H1 (cell line): ENCODE results near the gene CAGE1. TPM values are rescaled to one million over a fixed set of nuclear protein-coding genes. Genes with fewer than 3 reads are reported as not detected.

Experiments
- CTCF ChIA-PET: fragments of 300-600 bp; sonication (Branson Sonifier 250); formaldehyde crosslinking; loops from one replicate; lab custom pipeline; 2021; ENCODE audit not compliant: partially characterized antibody; lab: Charles Lee
- POLR2A ChIA-PET: fragments of 300-600 bp; sonication (Branson Sonifier 250); formaldehyde crosslinking; loops from one replicate; lab custom pipeline; 2021; ENCODE audit warnings: inconsistent platforms; ENCODE audit not compliant: partially characterized antibody; lab: Charles Lee
- DNase-seq, 2 experiments: peaks; one replicate each; pipeline versions ENCODE4 v3.0.0 to v3.0.0-alpha.2; 2010 to 2022; ENCODE audit warnings: low spot score in 2 of 2, low read depth in 1 of 2, mixed read lengths in 1 of 2
- FAIRE-seq: peaks from 2 replicates; lab custom pipeline; 2011; peaks lifted over from hg19 to GRCh38; lab: Jason Lieb, UNC
- H2AFZ ChIP-seq: 2 replicates; pipeline ENCODE4 v1.8.1; 2012; ENCODE audit warnings: low read length, inconsistent platforms
- H2AK5ac ChIP-seq: 2 replicates; pipeline ENCODE4 v1.6.1; 2013; ENCODE audit warnings: low read depth, low read length
- H2BK120ac ChIP-seq: replicated peaks from 2 replicates; pipeline ENCODE3; 2013; ENCODE audit warnings: low read depth, low read length, inconsistent platforms
- H2BK12ac ChIP-seq: 2 replicates; pipeline ENCODE4 v1.6.1; 2013; ENCODE audit warnings: low read depth, low read length
- H2BK15ac ChIP-seq: 2 replicates; pipeline ENCODE4 v1.6.1; 2013; ENCODE audit warnings: low read length
- H2BK20ac ChIP-seq: 2 replicates; pipeline ENCODE4 v1.6.1; 2013; ENCODE audit warnings: low read length
- H2BK5ac ChIP-seq: 2 replicates; pipeline ENCODE4 v1.6.1; 2013; ENCODE audit warnings: low read depth, low read length
- H3K14ac ChIP-seq: 2 replicates; pipeline ENCODE4 v1.6.1; 2013; ENCODE audit warnings: inconsistent platforms; ENCODE audit not compliant: insufficient read length
- H3K18ac ChIP-seq: 2 replicates; pipeline ENCODE4 v1.6.1; 2013; ENCODE audit warnings: low read length; ENCODE audit errors: extremely low read depth
- H3K23ac ChIP-seq: 2 replicates; pipeline ENCODE4 v1.6.1; 2013; ENCODE audit warnings: inconsistent platforms; ENCODE audit not compliant: insufficient read length
- H3K23me2 ChIP-seq: 2 replicates; pipeline ENCODE4 v1.6.1; 2013; ENCODE audit warnings: low read depth, low read length
- H3K27ac ChIP-seq: 2 replicates; pipeline ENCODE4 v1.6.1; 2011; ENCODE audit warnings: low read depth, low read length, inconsistent platforms
- H3K27me3 ChIP-seq, 4 experiments: replicated peaks in 1 of 4; 1 replicate in 1 of 4; 2 replicates in 3 of 4; pipeline versions ENCODE4 v1.6.1 to v1.8.1; 2011 to 2013; ENCODE audit warnings: low read length in 3 of 4, mild to moderate bottlenecking in 3 of 4, inconsistent platforms in 2 of 4, mixed read lengths in 2 of 4, moderate library complexity in 1 of 4; ENCODE audit not compliant: control insufficient read depth in 3 of 4, insufficient read depth in 3 of 4; ENCODE audit errors: extremely low read depth in 1 of 4
- H3K36me3 ChIP-seq, 4 experiments: 2 replicates each; pipeline versions ENCODE4 v1.6.1 to v1.8.1; 2011 to 2013; ENCODE audit warnings: mild to moderate bottlenecking in 4 of 4, low read length in 3 of 4, moderate library complexity in 2 of 4, control low read depth in 1 of 4, inconsistent platforms in 1 of 4; ENCODE audit not compliant: insufficient read depth in 4 of 4, control insufficient read depth in 2 of 4
- H3K4ac ChIP-seq: replicated peaks from 2 replicates; pipeline ENCODE3; 2013; ENCODE audit warnings: low read length, low read depth, mixed read lengths, inconsistent platforms; ENCODE audit not compliant: insufficient read length
- H3K4me1 ChIP-seq, 4 experiments: replicated peaks in 1 of 4; 1 replicate in 1 of 4; 2 replicates in 3 of 4; pipeline versions ENCODE4 v1.6.1 to v1.8.1; 2011 to 2013; ENCODE audit warnings: low read length in 3 of 4, inconsistent platforms in 2 of 4, mixed read lengths in 1 of 4; ENCODE audit not compliant: insufficient read depth in 4 of 4, control insufficient read depth in 3 of 4
- H3K4me2 ChIP-seq, 2 experiments: 2 replicates each; pipeline versions ENCODE4 v1.6.1 to v1.8.1; 2011 to 2013; ENCODE audit warnings: low read depth in 2 of 2, low read length in 2 of 2, control low read depth in 1 of 2, inconsistent platforms in 1 of 2, mild to moderate bottlenecking in 1 of 2; ENCODE audit not compliant: insufficient read depth in 1 of 2
- H3K4me3 ChIP-seq, 4 experiments: fragments of 200-600, 300-600 bp in 1 of 4; sonication (generic), shearing (Covaris generic), sonication (Bioruptor Twin) in 1 of 4; 2 replicates each; pipeline versions ENCODE4 v1.5.1 to v1.8.1; 2011 to 2016; ENCODE audit warnings: low read length in 4 of 4, low read depth in 3 of 4, control low read depth in 2 of 4, inconsistent platforms in 2 of 4, mild to moderate bottlenecking in 2 of 4, mixed read lengths in 1 of 4, moderate library complexity in 1 of 4; ENCODE audit not compliant: insufficient read depth in 2 of 4; ENCODE audit errors: extremely low read depth in 1 of 4
- H3K56ac ChIP-seq: replicated peaks from 2 replicates; pipeline ENCODE3; 2013; ENCODE audit warnings: low read depth, mild to moderate bottlenecking, mixed read lengths, low read length, inconsistent platforms; ENCODE audit not compliant: insufficient read length
- H3K79me1 ChIP-seq: 2 replicates; pipeline ENCODE4 v1.6.1; 2013; ENCODE audit warnings: low read depth, low read length, control low read depth
- H3K79me2 ChIP-seq, 2 experiments: 2 replicates each; pipeline versions ENCODE4 v1.6.1 to v1.8.1; 2012 to 2013; ENCODE audit warnings: low read length in 2 of 2, mild to moderate bottlenecking in 2 of 2, inconsistent platforms in 1 of 2; ENCODE audit not compliant: insufficient read depth in 2 of 2, control insufficient read depth in 1 of 2
- H3K9ac ChIP-seq, 4 experiments: replicated peaks in 1 of 4; 1 replicate in 1 of 4; 2 replicates in 3 of 4; pipeline versions ENCODE4 v1.6.1 to v1.8.1; 2011 to 2013; ENCODE audit warnings: low read depth in 3 of 4, low read length in 3 of 4, control low read depth in 2 of 4, mild to moderate bottlenecking in 2 of 4, moderate library complexity in 2 of 4, inconsistent platforms in 1 of 4; ENCODE audit errors: extremely low read depth in 1 of 4
- H3K9me3 ChIP-seq, 2 experiments: 2 replicates each; pipeline versions ENCODE4 v1.6.1 to v1.8.1; 2012 to 2013; ENCODE audit warnings: mild to moderate bottlenecking in 2 of 2, moderate library complexity in 2 of 2, control low read depth in 1 of 2, inconsistent platforms in 1 of 2, low read depth in 1 of 2, low read length in 1 of 2, mixed read lengths in 1 of 2; ENCODE audit not compliant: insufficient read depth in 2 of 2
- H4K20me1 ChIP-seq, 2 experiments: replicated peaks in 1 of 2; 2 replicates each; pipeline versions ENCODE3 to v1.8.1; 2011 to 2013; ENCODE audit warnings: inconsistent platforms in 2 of 2, low read length in 2 of 2, mild to moderate bottlenecking in 1 of 2; ENCODE audit not compliant: insufficient read depth in 2 of 2, control insufficient read depth in 1 of 2
- H4K5ac ChIP-seq: 2 replicates; pipeline ENCODE4 v1.6.1; 2013; ENCODE audit warnings: low read length, low read depth, mixed read lengths, inconsistent platforms; ENCODE audit not compliant: insufficient read length
- H4K8ac ChIP-seq: 2 replicates; pipeline ENCODE4 v1.8.0; 2013; ENCODE audit warnings: mild to moderate bottlenecking, moderate library complexity, low read length, inconsistent platforms; ENCODE audit not compliant: insufficient read depth; ENCODE audit errors: extremely low read depth
- H4K91ac ChIP-seq: replicated peaks from 2 replicates; pipeline ENCODE3; 2013; ENCODE audit warnings: low read length, mixed read lengths, inconsistent platforms; ENCODE audit not compliant: insufficient read length
- EGR1 ChIP-seq: IDR thresholded peaks from 2 replicates; pipeline ENCODE4 v1.6.1; 2011; ENCODE audit warnings: low read depth, low read length, borderline replicate concordance
- HDAC6 ChIP-seq: IDR thresholded peaks from one replicate; pipeline ENCODE4 v1.7.1; 2012; ENCODE audit warnings: low read depth, mild to moderate bottlenecking, inconsistent platforms, low read length, moderate library complexity
- JUND ChIP-seq: IDR thresholded peaks from 2 replicates; pipeline ENCODE4 v1.6.1; 2011; ENCODE audit warnings: mild to moderate bottlenecking, improper control_type of control experiment, low read length
- WGBS, 2 experiments: shearing (Covaris generic) in 1 of 2; methylation state at CpG; one replicate each; pipeline versions ENCODE4 v1.1.6 to v1.1.7; 2013 to 2015; ENCODE audit warnings: low lambda C conversion rate in 2 of 2, mixed read lengths in 2 of 2, inconsistent platforms in 1 of 2, low coverage in 1 of 2, missing lambda C conversion rate in 1 of 2; ENCODE audit not compliant: insufficient replicate concordance in 2 of 2, insufficient coverage in 1 of 2, insufficient read length in 1 of 2; ENCODE audit errors: extremely low coverage in 1 of 2, missing lambda C conversion rate in 1 of 2; 5-methylcytosine and 5-hydroxymethylcytosine counted together
- polyA plus RNA-seq, 7 experiments: library from polyadenylated mRNA; depleted of rRNA in 3 of 7; stranded (reverse) in 5 of 7; unstranded in 2 of 7; fragments of >200 nt in 5 of 7; fragments of 200-250 nt in 2 of 7; gene quantifications; 1 replicate in 5 of 7; 2 replicates in 1 of 7; 4 replicates in 1 of 7; pipeline versions ENCODE4 v1.2.1 to v1.2.3, GENCODE V29; 2011 to 2013; ENCODE audit warnings: missing spikeins in 2 of 7, mixed read lengths in 2 of 7
- total RNA-seq: library from RNA; stranded (reverse); fragmentation: NEBNext Ultra II Directional; extraction: Animal tissue kit (Norgen Biotek cat#: 25700); gene quantifications from 2 replicates; pipeline ENCODE4 v1.2.1, GENCODE V29; 2021

Gene CAGE1
- total and polyA plus RNA-seq, 2 of the 8 experiments (the other 6 are each of a cell fraction or from before 2014, with no cell fraction given) = 0.09 TPM; not detected in 1

GRCh38 chr6:7426447-7427169, 37.1 kb upstream of the CAGE1 start:
- Histone ChIP-seq H3K14ac (no peak overlapping the region), H4K91ac (no peak overlapping the region), H2AK5ac (no peak overlapping the region), H3K27me3 (no peaks in the 10 kb centered on the region), H3K18ac (no peak overlapping the region), H3K79me2 (no peaks in the 10 kb centered on the region), H3K56ac (no peak overlapping the region), H2BK120ac (no peak overlapping the region), H2BK5ac (no peak overlapping the region), H3K9me3 (no peaks in the 10 kb centered on the region), H3K9ac (no peak overlapping the region), H2BK20ac (no peak overlapping the region), H2BK12ac (no peak overlapping the region), H3K23me2 (no peaks in the 10 kb centered on the region), H3K4me2 (no peak overlapping the region), H3K4me3 (no peak overlapping the region), H3K27ac (no peak overlapping the region), H3K79me1 (no peaks in the 10 kb centered on the region), H3K36me3 (no peaks in the 10 kb centered on the region), H4K8ac (no peak overlapping the region), H2AFZ (no peak overlapping the region), H3K4ac (no peak overlapping the region), H3K4me1 (peaks cover 0 to 5% (median 2%) of the 10 kb centered on the region in 4 experiments; a peak in 2 of 7 replicates), H4K20me1 (no peaks in the 10 kb centered on the region), H4K5ac (no peak overlapping the region), H2BK15ac (no peak overlapping the region), H3K23ac (no peak overlapping the region)
- TF ChIP-seq HDAC6 (no peak), EGR1 (no peak), JUND (no peak)
- no peak for FAIRE-seq
- WGBS, 2 experiments = 93% methylated on average over 16 of the region's 16 CpGs; no CpG with 5 or more reads in 1 of the 2 experiments
- peak in 1 of 2 experiments; percentile 28 for DNase-seq
- CTCF ChIA-PET = interaction anchor here (0.7 to 1.7 kb wide), 6 partner anchors 15 to 189 kb away, joined by 3 to 5 read pairs (median 4); no protein-coding TSS in a partner anchor
- POLR2A ChIA-PET = interaction anchor here (0.6 to 1.1 kb wide), 2 partner anchors 10 to 15 kb away, joined by 3 to 4 read pairs; no protein-coding TSS in a partner anchor
